ENCODE results near the gene DDX25.

DNA sequence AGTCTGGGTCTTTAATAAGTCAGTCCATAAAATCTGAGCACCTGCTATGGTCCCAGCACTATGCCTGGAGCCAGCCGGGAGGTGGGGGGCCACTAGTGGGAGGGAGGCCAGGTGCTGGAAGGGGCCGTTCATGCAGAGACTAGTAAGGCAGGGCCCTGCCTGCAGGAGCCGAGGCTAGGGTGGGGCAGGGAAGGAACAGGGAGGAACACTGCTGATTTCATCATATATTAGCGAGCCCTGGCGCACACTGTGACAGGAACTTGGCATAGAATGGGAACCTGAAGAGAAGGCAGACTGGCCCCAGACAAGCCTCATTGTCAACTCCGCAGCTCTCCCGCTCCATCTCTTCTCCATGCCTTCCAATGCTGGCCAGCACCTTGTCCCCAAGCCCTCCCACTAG is 48.7 kb downstream of the DDX25 start:
- TF ChIP-seq ZNF212 (CRISPR knock-in tag; IDR thresholded peaks at IDR 0.05) (no peak), NR3C1 (CRISPR knock-in tag; IDR thresholded peaks at IDR 0.05) (no peak), YY1 (IDR thresholded peaks at IDR 0.05; ENCODE audit: borderline replicate concordance in 1 of 3, control insufficient read depth in 1 of 3, extremely low read depth in 1 of 3, insufficient read depth in 3 of 3, insufficient read length in 1 of 3, insufficient replicate concordance in 2 of 3, low read depth in 1 of 3, low read length in 2 of 3) (no peak), RFX5 (IDR thresholded peaks at IDR 0.05; ENCODE audit: low read depth, low read length) (no peak), SNRNP70 (optimal IDR thresholded peaks at IDR 0.05; ENCODE audit: low read depth, low read length) (no peak), SMC3 (conservative IDR thresholded peaks at IDR 0.05; ENCODE audit: insufficient read depth, low read depth, low read length) (no peak), ETS1 (conservative IDR thresholded peaks at IDR 0.05; ENCODE audit: control insufficient read depth, low read depth, low read length) (no peak), EZH2 (IDR thresholded peaks at IDR 0.05; ENCODE audit: borderline replicate concordance, low read depth, low read length) (no peak)
- TF ChIP-seq, protein P1, sequence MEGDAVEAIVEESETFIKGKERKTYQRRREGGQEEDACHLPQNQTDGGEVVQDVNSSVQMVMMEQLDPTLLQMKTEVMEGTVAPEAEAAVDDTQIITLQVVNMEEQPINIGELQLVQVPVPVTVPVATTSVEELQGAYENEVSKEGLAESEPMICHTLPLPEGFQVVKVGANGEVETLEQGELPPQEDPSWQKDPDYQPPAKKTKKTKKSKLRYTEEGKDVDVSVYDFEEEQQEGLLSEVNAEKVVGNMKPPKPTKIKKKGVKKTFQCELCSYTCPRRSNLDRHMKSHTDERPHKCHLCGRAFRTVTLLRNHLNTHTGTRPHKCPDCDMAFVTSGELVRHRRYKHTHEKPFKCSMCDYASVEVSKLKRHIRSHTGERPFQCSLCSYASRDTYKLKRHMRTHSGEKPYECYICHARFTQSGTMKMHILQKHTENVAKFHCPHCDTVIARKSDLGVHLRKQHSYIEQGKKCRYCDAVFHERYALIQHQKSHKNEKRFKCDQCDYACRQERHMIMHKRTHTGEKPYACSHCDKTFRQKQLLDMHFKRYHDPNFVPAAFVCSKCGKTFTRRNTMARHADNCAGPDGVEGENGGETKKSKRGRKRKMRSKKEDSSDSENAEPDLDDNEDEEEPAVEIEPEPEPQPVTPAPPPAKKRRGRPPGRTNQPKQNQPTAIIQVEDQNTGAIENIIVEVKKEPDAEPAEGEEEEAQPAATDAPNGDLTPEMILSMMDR (IDR thresholded peaks at IDR 0.05 in 2 of 3, conservative IDR thresholded peaks at IDR 0.05 in 1 of 3; ENCODE audit: insufficient read depth in 2 of 3, low read depth in 1 of 3, low read length in 3 of 3), result no peak
- TF ChIP-seq, protein P2, sequence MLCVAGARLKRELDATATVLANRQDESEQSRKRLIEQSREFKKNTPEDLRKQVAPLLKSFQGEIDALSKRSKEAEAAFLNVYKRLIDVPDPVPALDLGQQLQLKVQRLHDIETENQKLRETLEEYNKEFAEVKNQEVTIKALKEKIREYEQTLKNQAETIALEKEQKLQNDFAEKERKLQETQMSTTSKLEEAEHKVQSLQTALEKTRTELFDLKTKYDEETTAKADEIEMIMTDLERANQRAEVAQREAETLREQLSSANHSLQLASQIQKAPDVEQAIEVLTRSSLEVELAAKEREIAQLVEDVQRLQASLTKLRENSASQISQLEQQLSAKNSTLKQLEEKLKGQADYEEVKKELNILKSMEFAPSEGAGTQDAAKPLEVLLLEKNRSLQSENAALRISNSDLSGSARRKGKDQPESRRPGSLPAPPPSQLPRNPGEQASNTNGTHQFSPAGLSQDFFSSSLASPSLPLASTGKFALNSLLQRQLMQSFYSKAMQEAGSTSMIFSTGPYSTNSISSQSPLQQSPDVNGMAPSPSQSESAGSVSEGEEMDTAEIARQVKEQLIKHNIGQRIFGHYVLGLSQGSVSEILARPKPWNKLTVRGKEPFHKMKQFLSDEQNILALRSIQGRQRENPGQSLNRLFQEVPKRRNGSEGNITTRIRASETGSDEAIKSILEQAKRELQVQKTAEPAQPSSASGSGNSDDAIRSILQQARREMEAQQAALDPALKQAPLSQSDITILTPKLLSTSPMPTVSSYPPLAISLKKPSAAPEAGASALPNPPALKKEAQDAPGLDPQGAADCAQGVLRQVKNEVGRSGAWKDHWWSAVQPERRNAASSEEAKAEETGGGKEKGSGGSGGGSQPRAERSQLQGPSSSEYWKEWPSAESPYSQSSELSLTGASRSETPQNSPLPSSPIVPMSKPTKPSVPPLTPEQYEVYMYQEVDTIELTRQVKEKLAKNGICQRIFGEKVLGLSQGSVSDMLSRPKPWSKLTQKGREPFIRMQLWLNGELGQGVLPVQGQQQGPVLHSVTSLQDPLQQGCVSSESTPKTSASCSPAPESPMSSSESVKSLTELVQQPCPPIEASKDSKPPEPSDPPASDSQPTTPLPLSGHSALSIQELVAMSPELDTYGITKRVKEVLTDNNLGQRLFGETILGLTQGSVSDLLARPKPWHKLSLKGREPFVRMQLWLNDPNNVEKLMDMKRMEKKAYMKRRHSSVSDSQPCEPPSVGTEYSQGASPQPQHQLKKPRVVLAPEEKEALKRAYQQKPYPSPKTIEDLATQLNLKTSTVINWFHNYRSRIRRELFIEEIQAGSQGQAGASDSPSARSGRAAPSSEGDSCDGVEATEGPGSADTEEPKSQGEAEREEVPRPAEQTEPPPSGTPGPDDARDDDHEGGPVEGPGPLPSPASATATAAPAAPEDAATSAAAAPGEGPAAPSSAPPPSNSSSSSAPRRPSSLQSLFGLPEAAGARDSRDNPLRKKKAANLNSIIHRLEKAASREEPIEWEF (CRISPR knock-in tag; IDR thresholded peaks at IDR 0.05), result no peak

Data from K562 (cell line).